Neutrophil (primary cell): ENCODE data around the gene GAREM1.

Experiments
- H3K27ac ChIP-seq: fragments of 200-600 bp; sonication (generic); 2 replicates; pipeline ENCODE4 v1.5.1; 2016; ENCODE audit warnings: mild to moderate bottlenecking, moderate library complexity
- H3K27me3 ChIP-seq: fragments of 200-600 bp; sonication (generic); 2 replicates; pipeline ENCODE4 v1.6.0; 2016; ENCODE audit warnings: mild to moderate bottlenecking
- H3K36me3 ChIP-seq: fragments of 200-600 bp; sonication (generic); 2 replicates; pipeline ENCODE4 v1.5.1; 2017
- H3K4me1 ChIP-seq, 2 experiments: fragments of 200-600 bp in 1 of 2; sonication (generic) in 1 of 2; 1 replicate in 1 of 2; 2 replicates in 1 of 2; pipeline versions ENCODE4 v1.5.1 to v1.6.1; 2013 to 2016; ENCODE audit warnings: low read depth in 1 of 2, low read length in 1 of 2, mild to moderate bottlenecking in 1 of 2, moderate library complexity in 1 of 2; ENCODE audit not compliant: control insufficient read depth in 1 of 2, insufficient read depth in 1 of 2
- H3K4me3 ChIP-seq, 2 experiments: fragments of 200-600 bp in 1 of 2; sonication (generic) in 1 of 2; 1 replicate in 1 of 2; 2 replicates in 1 of 2; pipeline ENCODE4 v1.5.1; 2013 to 2016; ENCODE audit warnings: low read depth in 1 of 2, low read length in 1 of 2, mild to moderate bottlenecking in 1 of 2, moderate library complexity in 1 of 2
- H3K9me3 ChIP-seq: fragments of 200-600 bp; sonication (generic); 2 replicates; pipeline ENCODE4 v1.5.1; 2016
- TF ChIP-seq, protein P1 (sequence below): fragments of 200-600 bp; sonication (generic); IDR thresholded peaks from 2 replicates; pipeline ENCODE4 v1.5.1; 2016; ENCODE audit warnings: antibody characterized with exemption

GAREM1 gene

GRCh38 chr18:32468147-32468845, 2.4 kb downstream of the GAREM1 start:
- Histone ChIP-seq H3K4me1 (peaks cover 0 to 7% of the 10 kb centered on the region in 2 experiments), H3K4me3 (no peak overlapping the region), H3K27me3 (peaks cover 83% of the 10 kb centered on the region), H3K36me3 (no peaks in the 10 kb centered on the region), H3K27ac (no peak overlapping the region), H3K9me3 (no peaks in the 10 kb centered on the region)
- TF ChIP-seq, protein P1, sequence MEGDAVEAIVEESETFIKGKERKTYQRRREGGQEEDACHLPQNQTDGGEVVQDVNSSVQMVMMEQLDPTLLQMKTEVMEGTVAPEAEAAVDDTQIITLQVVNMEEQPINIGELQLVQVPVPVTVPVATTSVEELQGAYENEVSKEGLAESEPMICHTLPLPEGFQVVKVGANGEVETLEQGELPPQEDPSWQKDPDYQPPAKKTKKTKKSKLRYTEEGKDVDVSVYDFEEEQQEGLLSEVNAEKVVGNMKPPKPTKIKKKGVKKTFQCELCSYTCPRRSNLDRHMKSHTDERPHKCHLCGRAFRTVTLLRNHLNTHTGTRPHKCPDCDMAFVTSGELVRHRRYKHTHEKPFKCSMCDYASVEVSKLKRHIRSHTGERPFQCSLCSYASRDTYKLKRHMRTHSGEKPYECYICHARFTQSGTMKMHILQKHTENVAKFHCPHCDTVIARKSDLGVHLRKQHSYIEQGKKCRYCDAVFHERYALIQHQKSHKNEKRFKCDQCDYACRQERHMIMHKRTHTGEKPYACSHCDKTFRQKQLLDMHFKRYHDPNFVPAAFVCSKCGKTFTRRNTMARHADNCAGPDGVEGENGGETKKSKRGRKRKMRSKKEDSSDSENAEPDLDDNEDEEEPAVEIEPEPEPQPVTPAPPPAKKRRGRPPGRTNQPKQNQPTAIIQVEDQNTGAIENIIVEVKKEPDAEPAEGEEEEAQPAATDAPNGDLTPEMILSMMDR: no peak

DNA sequence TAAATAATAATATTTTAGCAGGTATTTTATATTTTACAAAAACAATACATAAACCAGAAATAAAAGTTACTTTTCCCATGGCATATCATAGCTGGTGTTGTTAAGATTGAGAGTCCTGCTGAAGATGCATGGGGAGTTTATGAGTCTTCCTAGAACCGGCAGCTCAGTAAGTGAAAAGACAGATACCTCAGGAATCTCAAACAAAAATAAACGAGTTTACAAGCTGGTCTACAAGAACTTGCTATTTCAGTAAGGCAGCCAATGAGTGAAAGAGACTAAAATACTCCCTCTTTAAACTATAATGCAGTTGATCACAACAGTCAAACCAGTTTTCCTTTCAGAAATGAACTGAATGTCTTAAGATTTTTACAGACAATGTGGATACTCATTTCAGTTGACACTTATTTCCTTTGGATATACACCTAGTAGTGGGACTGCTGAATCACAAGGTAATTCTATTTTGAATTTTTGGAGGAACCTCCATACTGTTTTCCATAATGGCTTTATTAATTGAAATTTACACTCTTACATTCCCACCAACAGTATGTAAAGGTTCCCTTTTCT, 8.9 kb downstream of the GAREM1 start:
- H3K27me3 ChIP-seq: peaks cover 28% of the 10 kb centered on the region
- H3K36me3 ChIP-seq: no peaks in the 10 kb centered on the region
- H3K9me3 ChIP-seq: no peaks in the 10 kb centered on the region
- no peak overlapping the region for H3K27ac ChIP-seq
- no peaks in the 10 kb centered on the region for H3K4me1 ChIP-seq
- TF ChIP-seq, protein P1: no peak
- H3K4me3 ChIP-seq: no peak overlapping the region

DNA sequence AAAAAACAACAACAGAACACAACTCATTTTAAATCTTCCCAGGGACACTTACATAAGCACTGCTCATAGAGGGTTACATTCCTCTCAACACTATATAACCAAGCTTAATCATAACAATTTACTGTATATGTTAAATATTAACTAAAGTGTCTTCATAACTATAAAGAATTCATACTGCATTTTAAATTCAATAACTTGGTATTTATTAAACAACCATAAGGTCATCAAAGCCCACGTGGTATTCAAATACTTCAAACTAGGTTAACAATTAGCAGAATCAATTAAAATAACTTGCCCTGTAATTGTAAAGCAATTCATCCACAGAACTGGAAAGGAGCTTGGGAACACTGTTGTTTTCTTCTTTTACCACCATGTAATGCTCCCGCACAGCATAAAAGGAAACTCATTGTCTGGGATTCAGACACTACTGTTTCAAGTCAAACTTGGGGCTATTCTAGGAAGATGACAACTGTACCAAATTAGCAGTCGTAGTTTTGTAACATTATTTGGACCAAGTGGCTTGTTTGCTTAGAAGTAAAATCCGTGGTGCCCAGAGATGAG, 10.4 kb downstream of the GAREM1 start:
- Histone ChIP-seq H3K4me3 (no peak overlapping the region), H3K36me3 (no peaks in the 10 kb centered on the region), H3K4me1 (no peaks in the 10 kb centered on the region), H3K27me3 (peaks cover 13% of the 10 kb centered on the region), H3K27ac (no peak overlapping the region), H3K9me3 (no peaks in the 10 kb centered on the region)
- TF ChIP-seq, protein P1: no peak

GRCh38 chr18:32459361-32460101, 11.2 kb downstream of the GAREM1 start:
- no peaks in the 10 kb centered on the region for H3K4me1 ChIP-seq
- no peak overlapping the region for H3K27ac ChIP-seq
- H3K4me3 ChIP-seq: no peak overlapping the region
- TF ChIP-seq, protein P1: no peak
- H3K27me3 ChIP-seq: peaks cover 11% of the 10 kb centered on the region
- no peaks in the 10 kb centered on the region for H3K36me3 ChIP-seq
- H3K9me3 ChIP-seq: no peaks in the 10 kb centered on the region

GRCh38 chr18:32455361-32455760, 15.3 kb downstream of the GAREM1 start:
- no peaks in the 10 kb centered on the region for H3K9me3 ChIP-seq
- peaks cover 8% of the 10 kb centered on the region for H3K27me3 ChIP-seq
- H3K36me3 ChIP-seq: no peaks in the 10 kb centered on the region
- H3K4me1 ChIP-seq: no peaks in the 10 kb centered on the region
- TF ChIP-seq, protein P1: no peak
- no peak overlapping the region for H3K4me3 ChIP-seq
- no peak overlapping the region for H3K27ac ChIP-seq
